Tibial nerve (tissue), 4 donors: Measurements from ENCODE around the gene MRPS14. TPM values are rescaled to one million over a fixed set of nuclear protein-coding genes. Genes with fewer than 3 reads are reported as not detected.

Experiments
- DNase-seq, 2 donors: peaks; one replicate each; pipeline ENCODE4 v3.0.0-alpha.2; 2019; ENCODE audit warnings: low spot score in 2 of 2
- H3K27ac ChIP-seq, 4 donors: fragments of 200-600 bp; sonication (generic) in 3 of 4; one replicate each; pipeline ENCODE4 v1.5.1; 2017 to 2019; ENCODE audit warnings: mild to moderate bottlenecking in 1 of 4
- H3K27me3 ChIP-seq, 2 donors: fragments of 200-600 bp; sonication (generic) in 1 of 2; one replicate each; pipeline versions ENCODE4 v1.5.1 to v1.6.0; 2017 to 2019
- H3K36me3 ChIP-seq, 3 donors: fragments of 200-600 bp; sonication (generic); one replicate each; pipeline ENCODE4 v1.5.1; 2018 to 2019
- H3K4me1 ChIP-seq, 4 donors: fragments of 200-600 bp; sonication (generic) in 3 of 4; one replicate each; pipeline ENCODE4 v1.5.1; 2017 to 2019
- H3K4me3 ChIP-seq, 4 donors: fragments of 200-600 bp; sonication (generic) in 3 of 4; one replicate each; pipeline ENCODE4 v1.5.1; 2017 to 2019; ENCODE audit warnings: mild to moderate bottlenecking in 1 of 4, moderate library complexity in 1 of 4
- H3K9me3 ChIP-seq, 4 donors: fragments of 200-600 bp; sonication (generic) in 3 of 4; one replicate each; pipeline ENCODE4 v1.5.1; 2017 to 2019
- EP300 ChIP-seq, 2 donors: sonication (generic); formaldehyde crosslinking; IDR thresholded peaks; one replicate each; pipeline ENCODE4 v1.6.1; 2017; ENCODE audit warnings: antibody characterized with exemption in 2 of 2, mild to moderate bottlenecking in 1 of 2
- POLR2A ChIP-seq, 2 donors: fragments of 450-650 bp; IDR thresholded peaks; one replicate each; pipeline ENCODE4 v1.6.1; 2017; ENCODE audit warnings: antibody characterized with exemption in 2 of 2, mild to moderate bottlenecking in 2 of 2, moderate library complexity in 2 of 2
- WGBS, 2 donors: methylation state at CpG; one replicate each; pipeline ENCODE4 v1.1.5; 2018; 5-methylcytosine and 5-hydroxymethylcytosine counted together
- total RNA-seq, 4 donors: library from RNA; depleted of rRNA; stranded (reverse); fragments of >200 nt; gene quantifications; one replicate each; pipeline ENCODE4 v1.1.0, GENCODE V29; 2016
- TF ChIP-seq, protein P1 (sequence below), 5 experiments: fragments of 200-600 bp in 3 of 5; fragments of 450-650 bp in 2 of 5; sonication (generic) in 3 of 5; IDR thresholded peaks; one replicate each; pipeline ENCODE4 v1.5.1; 2016 to 2019; ENCODE audit warnings: antibody characterized with exemption in 5 of 5, mild to moderate bottlenecking in 3 of 5, moderate library complexity in 2 of 5

The MRPS14 gene
- total RNA-seq, 4 donors from 2014 or later, result 18.8 to 33.4 (median 26.2) TPM

DNA sequence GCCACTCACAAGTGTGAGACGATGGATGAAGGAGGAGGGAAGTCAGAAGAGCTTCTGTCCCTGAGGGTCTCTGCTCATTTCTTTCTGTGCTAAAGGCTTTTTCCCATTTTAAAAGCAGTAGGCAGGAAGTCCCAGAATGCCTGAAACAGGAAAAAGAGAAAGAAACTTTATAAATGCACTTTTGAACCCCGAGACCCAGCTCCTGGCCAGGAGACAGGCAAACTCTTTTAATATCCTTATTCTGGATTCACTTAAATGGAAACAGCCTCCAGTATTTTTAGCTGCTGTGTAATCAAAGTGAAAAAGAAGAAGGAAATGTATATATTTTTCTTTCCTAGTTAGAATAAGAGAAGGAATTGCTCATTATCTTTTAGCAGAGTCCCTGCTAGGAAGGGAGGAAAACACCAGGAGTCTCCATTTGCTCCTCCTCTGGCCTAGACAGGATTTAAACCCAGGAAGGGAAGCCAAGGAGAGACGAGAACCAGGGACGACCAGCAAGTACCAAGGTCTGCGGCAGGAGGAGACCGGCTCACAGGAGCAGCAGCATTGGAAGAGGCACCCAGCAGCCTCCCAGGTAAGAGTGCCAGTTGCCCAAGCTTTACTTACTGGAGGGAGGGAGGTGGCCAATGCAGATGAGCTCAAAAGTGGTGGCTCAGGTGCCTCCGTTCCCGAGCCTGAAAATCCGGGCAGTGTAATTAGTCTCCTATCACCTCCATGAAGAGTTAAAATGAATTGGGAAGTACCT lies 44.3 kb upstream of the MRPS14 start, which contains the start of gene TNN:
TSS of gene TNN (plus strand) at position 472 of the 745 bp plus-strand sequence. CDS start 9,586 bp downstream, outside the sequence.
- no peak within 1 kb of the TSS for H3K4me3 ChIP-seq
- WGBS, 2 donors, result 59 to 60% methylated on average over 9 of the region's 9 CpGs

DNA sequence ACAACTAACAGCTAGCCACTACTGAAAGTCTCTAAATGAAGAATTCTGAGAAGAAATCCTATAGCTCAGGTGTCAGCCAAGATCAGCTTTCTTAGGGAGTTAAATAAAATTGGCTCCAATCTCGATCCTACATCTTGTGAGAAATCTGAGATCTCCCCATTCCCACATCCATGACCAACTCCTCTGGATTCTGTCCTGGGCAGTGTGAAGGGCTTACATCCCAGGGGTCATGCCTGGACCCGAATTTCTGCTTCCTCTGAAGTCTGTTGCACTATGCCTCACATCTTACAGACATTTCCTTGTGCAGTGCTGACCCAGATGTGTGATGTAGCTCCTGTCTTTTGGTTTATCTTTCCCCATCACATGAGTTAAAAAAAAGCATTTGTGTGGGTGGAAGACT lies 39.6 kb upstream of the MRPS14 start:
- TF ChIP-seq POLR2A (IDR thresholded peaks at IDR 0.05) (no peak), EP300 (IDR thresholded peaks at IDR 0.05) (no peak)
- TF ChIP-seq, protein P1, sequence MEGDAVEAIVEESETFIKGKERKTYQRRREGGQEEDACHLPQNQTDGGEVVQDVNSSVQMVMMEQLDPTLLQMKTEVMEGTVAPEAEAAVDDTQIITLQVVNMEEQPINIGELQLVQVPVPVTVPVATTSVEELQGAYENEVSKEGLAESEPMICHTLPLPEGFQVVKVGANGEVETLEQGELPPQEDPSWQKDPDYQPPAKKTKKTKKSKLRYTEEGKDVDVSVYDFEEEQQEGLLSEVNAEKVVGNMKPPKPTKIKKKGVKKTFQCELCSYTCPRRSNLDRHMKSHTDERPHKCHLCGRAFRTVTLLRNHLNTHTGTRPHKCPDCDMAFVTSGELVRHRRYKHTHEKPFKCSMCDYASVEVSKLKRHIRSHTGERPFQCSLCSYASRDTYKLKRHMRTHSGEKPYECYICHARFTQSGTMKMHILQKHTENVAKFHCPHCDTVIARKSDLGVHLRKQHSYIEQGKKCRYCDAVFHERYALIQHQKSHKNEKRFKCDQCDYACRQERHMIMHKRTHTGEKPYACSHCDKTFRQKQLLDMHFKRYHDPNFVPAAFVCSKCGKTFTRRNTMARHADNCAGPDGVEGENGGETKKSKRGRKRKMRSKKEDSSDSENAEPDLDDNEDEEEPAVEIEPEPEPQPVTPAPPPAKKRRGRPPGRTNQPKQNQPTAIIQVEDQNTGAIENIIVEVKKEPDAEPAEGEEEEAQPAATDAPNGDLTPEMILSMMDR (IDR thresholded peaks at IDR 0.05), result no peak
- no peaks in the 10 kb centered on the region for H3K9me3 ChIP-seq
- DNase-seq, result no peak
- H3K36me3 ChIP-seq, result no peaks in the 10 kb centered on the region
- no peaks in the 10 kb centered on the region for H3K4me1 ChIP-seq
- H3K4me3 ChIP-seq, result no peak overlapping the region
- no peaks in the 10 kb centered on the region for H3K27me3 ChIP-seq
- WGBS, 2 donors, result 55 to 62% methylated on average over 2 of the region's 2 CpGs
- no peak overlapping the region for H3K27ac ChIP-seq

More for the DNA sequence above, 44.3 kb upstream of the MRPS14 start, which contains the start of gene TNN:
- no peak for DNase-seq
- no peak for TF ChIP-seq EP300 (IDR thresholded peaks at IDR 0.05)
- TF ChIP-seq POLR2A (IDR thresholded peaks at IDR 0.05), result no peak
- TF ChIP-seq, protein P1 (IDR thresholded peaks at IDR 0.05), result no peak
- Histone ChIP-seq H3K27ac (no peak within 1 kb of the TSS), H3K27me3 (no peaks in the 10 kb centered on the region), H3K36me3 (no peaks in the 10 kb centered on the region), H3K4me1 (peaks cover 0 to 20% (median 8%) of the 10 kb centered on the region in 4 donors), H3K9me3 (no peaks in the 10 kb centered on the region)

GRCh38 chr1:175062339-175062738 lies 39.1 kb upstream of the MRPS14 start:
- no peak overlapping the region for H3K4me3 ChIP-seq
- H3K9me3 ChIP-seq, result no peaks in the 10 kb centered on the region
- H3K4me1 ChIP-seq, result no peaks in the 10 kb centered on the region
- no peak for DNase-seq
- WGBS, 2 donors, result 62 to 79% methylated on average over 1 of the region's 1 CpG
- no peaks in the 10 kb centered on the region for H3K27me3 ChIP-seq
- H3K27ac ChIP-seq, result no peak overlapping the region
- no peaks in the 10 kb centered on the region for H3K36me3 ChIP-seq
- TF ChIP-seq, protein P1 (IDR thresholded peaks at IDR 0.05), result no peak
- TF ChIP-seq EP300 (IDR thresholded peaks at IDR 0.05), result no peak
- TF ChIP-seq POLR2A (IDR thresholded peaks at IDR 0.05), result no peak

- TF ChIP-seq EP300 (IDR thresholded peaks at IDR 0.05) (no peak), POLR2A (IDR thresholded peaks at IDR 0.05) (no peak)
- TF ChIP-seq, protein P1 (IDR thresholded peaks at IDR 0.05), result no peak
- no peaks in the 10 kb centered on the region for H3K36me3 ChIP-seq
- no peak overlapping the region for H3K27ac ChIP-seq
- WGBS, 2 donors, result 47 to 48% methylated on average over 3 of the region's 3 CpGs
- no peaks in the 10 kb centered on the region for H3K27me3 ChIP-seq
- H3K9me3 ChIP-seq, result no peaks in the 10 kb centered on the region
- DNase-seq, result no peak
- H3K4me1 ChIP-seq, result no peaks in the 10 kb centered on the region
- no peak overlapping the region for H3K4me3 ChIP-seq
These were observed 31.5 kb upstream of the MRPS14 start for GRCh38 chr1:175054736-175055135.

DNA sequence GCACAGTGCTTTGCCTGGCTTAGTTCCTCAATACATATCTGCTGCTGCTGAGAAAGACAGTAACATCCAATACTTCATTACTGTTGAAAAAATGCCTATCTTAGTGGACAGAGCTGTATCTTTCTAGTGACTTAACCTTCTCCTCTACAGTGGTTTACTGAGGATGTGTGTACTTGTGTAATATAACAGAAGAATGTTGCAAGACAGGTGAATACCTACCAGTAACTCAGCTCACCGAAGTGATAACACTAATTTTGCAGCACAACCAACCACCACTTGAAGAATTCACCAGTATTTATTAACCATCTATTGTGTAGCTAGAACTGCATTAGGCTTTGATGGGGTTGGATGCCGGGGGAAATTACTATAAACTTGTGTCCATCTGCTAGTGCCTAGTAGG lies 27.8 kb upstream of the MRPS14 start:
- no peak overlapping the region for H3K4me3 ChIP-seq
- no peak for DNase-seq
- no peak overlapping the region for H3K27ac ChIP-seq
- no peaks in the 10 kb centered on the region for H3K4me1 ChIP-seq
- H3K27me3 ChIP-seq, result no peaks in the 10 kb centered on the region
- no peaks in the 10 kb centered on the region for H3K9me3 ChIP-seq
- TF ChIP-seq POLR2A (IDR thresholded peaks at IDR 0.05), result no peak
- no peak for TF ChIP-seq EP300 (IDR thresholded peaks at IDR 0.05)
- TF ChIP-seq, protein P1 (IDR thresholded peaks at IDR 0.05), result no peak
- no peaks in the 10 kb centered on the region for H3K36me3 ChIP-seq
- WGBS, 2 donors, result 89 to 95% methylated on average over 2 of the region's 2 CpGs
